Hepatic stellate cell (primary cell): ENCODE results near the gene ATP2B1.
"Not testable (repeated sequence)": the region's sequence is repeated elsewhere in the genome, so short reads cannot be mapped to it uniquely, and the experiment has no call there.

Experiments
- DNase-seq: peaks from one replicate; pipeline ENCODE4 v3.0.0; 2011; ENCODE audit warnings: low spot score

ATP2B1 gene

DNA sequence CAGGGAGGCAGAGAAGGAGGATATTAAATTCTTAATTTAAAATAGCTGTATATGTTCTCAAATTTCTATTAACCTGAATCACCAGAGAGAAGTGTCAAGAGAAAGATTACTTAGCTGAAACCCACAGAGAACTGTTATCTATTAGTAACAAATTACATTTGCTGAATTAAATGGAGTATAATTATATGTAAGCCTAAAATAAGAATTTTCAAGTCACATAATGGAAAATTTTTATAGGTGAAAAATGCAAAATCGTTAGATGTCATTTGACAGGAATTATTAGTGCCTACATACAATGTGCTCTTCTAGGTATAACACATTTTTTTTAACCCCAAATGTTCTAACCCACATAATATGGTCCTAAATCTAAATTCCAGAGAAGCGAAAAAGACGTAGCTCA, 4.1 kb upstream of the ATP2B1 start:
- DNase-seq, result no peak

DNA sequence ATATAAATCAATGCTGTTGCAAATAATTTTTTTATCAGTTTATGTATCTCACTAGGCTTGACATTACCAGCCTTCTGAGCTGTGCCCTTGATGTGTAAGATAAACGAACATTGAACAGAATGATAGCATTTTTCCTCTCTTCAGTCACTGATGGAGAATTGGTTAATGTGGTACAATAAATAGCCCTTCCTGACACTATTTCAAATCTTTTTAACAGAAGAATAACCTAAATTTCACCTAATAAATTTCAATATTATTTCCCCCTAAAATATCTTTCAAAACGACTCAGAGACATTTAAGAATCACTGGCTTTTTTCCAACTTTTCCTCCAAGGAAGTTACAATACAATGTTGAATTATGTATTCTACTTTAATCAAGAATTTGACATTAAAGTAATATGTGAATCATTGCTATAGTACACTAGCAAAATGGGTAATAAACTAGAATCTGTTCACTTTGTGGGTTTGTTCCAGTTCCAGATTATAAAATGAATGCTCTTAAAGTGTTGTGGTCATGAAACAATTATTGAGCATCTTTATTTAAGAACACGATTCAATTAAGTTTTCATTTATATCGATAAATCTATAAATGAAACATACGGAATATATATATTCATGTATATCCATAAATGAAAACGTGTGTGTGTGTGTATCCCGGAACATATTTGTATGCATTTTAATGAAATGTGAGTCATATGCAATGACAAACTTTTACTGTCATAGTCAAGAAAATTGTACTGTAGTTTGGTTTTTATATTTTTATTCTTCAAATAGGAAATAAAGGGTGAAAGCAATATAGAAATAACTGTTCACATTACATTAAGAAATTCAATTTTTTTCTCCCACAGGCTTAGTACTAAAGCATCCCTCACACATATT, 2.5 kb upstream of the ATP2B1 start:
- DNase-seq, result no peak

DNA sequence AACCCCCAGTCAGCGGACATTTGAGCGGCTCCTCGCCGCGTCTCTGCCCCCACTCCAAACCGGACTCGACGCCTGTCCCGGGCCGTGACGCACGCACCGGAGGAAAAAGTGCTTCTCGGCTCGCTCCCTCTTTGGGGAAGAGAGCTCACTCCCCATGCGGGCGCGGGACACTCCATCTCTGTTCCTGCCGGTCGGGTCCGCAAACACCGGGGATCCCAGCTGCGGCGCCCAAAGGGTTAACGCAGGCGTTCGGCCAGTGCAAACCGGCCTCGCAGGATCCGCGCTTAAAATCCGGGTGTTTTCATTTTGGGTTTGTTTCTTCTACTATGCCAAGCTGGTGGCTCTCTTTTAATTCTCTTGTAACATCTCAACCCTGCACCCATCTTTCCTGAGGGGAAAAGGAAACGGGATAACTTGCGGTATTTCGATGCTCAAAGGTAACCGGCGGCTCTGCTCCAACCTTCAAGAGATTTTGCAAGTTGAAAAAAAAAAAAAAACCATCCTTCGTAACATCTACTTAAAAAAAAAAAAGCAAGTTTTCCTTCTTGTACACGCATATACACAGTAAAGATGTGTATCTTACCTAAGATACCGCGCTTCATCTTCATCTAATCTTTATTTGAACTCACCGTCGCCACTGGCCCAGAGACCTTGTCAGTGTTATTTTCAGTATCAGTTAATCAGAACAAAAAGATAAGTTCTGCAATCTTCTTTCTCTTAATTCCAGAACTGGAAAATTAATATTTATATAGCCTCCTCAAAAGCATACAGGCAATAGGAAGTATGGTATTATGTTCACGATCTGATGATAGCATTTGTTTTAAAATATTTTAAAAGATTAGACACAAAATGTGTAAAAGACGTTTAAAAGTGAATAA, 1.6 kb upstream of the ATP2B1 start:
- peak; percentile 49 for DNase-seq

- peak; percentile 97 for DNase-seq
Observed at GRCh38 chr12:89709157-89709994, 738 bp upstream of the ATP2B1 start.

DNA sequence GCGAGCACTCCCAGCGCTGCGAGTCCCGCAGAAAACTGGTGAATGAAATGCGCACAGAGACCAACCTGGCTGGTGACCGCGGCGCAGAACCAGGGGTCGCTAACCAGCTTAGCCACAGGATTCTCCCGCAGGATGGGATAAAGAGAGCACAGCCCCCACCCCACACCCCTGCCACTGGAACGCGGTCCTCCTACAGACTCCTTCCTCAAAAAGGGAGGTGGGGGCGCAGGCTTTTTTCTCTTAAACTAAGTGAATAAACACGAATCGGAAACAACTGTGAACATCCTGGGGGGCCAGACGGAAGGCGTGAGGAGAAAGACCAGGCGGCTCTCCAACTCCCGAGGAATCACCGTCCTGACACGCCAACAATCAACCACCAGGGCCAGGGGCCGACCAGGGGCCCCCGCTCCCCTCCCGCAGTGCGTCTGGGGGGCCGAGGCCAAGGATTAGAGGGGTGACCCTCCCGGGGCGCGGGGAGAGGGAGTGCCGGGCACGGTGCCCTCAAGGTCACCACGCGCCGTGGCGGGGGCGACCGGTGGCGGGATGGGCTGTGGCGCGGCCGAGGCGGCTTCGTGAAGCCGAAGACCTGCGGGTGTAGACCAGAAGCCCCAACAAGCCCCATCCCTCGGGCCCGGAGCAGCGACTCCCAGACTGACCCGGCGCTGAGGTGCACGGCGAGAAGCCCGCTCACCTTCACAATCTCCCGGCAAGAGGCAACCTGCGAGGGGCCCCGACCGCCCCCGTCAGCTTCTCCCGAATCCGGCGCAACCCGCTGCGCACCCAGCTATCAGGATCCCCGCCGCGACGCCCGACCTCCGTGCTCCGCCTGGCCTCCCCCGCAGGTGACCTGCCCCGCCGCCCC, 704 bp downstream of the ATP2B1 start:
- DNase-seq, result peak; percentile 37

DNA sequence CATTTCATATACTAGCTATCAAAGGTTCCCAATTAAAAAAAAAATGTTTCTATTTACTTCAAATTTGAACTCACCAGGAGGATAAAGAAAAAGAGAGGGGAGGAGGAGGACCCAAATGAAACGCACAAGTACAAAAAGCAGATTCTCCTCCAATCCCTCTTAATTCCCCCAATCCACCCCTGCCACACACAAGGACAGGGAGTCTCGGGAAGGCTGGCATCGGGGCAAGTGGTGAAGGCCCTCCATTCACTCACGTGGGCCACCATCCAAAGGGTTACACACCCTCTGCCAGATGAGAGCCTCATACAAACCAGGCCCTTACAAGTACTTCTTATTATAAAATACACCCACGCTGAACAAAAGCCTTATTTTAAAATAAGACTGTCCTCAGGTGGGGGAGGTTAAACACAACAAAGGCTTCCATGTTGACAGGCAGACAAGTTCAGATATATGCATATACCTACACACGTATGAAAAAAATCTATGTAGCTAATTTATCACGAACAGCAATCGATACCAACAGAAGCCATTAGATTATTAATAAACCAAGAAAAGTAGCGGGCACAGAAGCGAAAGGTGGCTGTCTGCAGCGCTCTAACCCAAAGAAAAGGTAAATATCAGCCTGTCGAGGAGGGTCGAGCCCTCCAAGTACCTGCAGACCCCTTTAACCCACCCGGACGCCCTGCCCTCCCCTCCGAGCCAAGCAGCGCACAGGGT, 1.5 kb downstream of the ATP2B1 start:
- peak; percentile 20 for DNase-seq

GRCh38 chr12:89706551-89706950, 2.1 kb downstream of the ATP2B1 start:
- DNase-seq, result no peak

DNA sequence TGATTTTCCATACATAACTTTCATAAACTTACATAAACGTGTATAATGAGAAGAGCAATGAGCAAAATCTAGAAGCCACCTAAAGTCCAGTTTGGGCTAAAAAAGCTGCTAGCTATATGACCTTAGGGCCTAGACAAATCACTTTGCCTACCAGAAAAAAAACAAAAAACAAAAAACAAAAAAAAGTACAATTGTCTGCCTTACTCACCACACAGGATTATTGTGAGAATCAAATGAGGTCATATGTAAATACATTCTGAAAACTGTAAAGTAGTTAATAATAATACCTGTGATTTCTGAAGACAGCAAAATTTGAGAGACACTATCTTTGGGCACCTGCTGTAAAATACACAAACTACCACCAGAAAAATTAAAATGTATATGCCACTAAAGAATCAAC, 4.2 kb downstream of the ATP2B1 start:
- no peak for DNase-seq

DNA sequence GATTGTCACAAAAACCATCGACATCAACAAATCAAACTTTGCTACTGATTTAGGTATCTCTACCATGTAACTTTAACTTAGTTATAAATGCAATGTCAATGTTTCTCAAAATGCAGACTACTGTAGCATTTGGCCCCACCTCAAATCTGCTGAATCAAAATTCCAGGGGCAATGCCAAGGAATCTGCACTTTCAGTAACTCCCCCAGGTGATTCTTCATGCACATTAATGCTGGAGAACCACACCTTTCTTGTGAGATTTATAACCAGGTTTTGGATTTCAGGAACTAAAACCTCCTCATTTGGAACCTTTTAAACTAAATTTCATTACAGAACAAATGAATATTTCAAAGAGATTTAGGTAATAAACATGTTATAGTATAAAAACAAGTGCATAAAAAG, 4.9 kb downstream of the ATP2B1 start:
- no peak for DNase-seq

DNA sequence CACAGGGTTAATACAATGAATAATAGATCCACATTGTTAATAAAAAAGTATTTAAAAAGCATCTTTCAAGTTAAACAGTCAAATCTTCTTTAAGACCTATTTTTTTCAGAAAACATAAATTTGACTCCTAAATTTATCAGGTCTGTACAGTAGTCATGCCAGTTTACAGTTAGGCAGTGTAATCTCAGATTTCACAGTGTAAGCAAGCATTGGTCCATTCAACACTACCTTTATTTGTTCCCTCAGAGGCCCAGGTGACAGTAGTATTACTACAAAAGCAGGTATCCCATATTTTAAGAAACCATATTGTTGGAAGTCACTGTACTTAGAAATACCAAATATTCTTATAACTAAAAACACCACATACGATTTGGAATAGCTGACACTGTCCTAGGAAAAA, 6.1 kb downstream of the ATP2B1 start:
- no peak for DNase-seq

GRCh38 chr12:89701606-89702206, 6.9 kb downstream of the ATP2B1 start:
- DNase-seq, result no peak

DNA sequence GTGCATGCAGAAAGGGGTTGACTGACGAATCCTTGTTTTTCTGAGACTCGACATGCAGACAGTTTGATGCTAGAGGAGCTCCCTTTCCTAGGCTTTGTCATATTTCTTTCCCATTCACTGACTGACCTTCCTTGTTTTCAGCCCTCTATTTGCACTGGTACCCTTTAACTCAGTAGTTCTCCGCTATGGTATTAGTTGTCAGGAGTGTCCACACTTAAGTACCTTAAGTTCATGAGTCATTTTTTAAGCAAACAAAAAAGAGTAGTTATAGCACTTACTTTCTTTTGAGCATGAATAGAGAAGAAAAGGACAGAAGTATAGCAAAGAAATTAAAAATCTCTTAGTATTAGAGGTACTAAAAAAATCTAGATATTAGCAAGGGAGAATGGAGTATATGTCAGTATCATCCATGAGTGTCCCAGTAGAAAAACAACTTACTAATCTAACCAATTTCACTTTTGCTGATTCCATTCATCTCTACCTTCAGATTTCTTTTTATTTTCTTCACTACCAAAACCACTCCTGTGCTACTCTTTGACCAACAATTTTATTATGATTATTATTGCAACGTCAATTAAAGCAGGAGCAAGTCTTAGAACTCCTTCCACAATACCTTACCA, 8.3 kb downstream of the ATP2B1 start:
- DNase-seq, result no peak

- no peak for DNase-seq
Observed at GRCh38 chr12:89698607-89699006, 10.0 kb downstream of the ATP2B1 start.

DNA sequence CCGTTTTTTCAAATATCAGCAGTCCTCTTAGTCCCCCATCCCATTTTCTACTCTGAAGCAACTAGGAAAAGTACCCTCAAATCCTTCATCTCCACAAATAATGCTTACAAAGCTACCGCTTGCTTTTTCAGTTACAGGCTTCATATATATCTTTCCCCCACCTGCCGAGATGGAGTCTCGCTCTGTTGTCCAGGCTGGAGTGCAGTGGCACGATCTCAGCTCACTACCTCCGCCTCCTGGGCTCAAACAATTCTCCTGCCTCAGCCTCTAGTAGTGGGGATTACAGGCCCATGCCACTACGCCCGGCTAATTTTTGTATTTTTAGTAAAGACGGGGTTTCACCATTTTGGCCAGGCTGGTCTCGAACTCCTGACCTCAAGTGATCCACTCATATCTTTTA, 10.9 kb downstream of the ATP2B1 start:
- DNase-seq, result not testable (repeated sequence)

DNA sequence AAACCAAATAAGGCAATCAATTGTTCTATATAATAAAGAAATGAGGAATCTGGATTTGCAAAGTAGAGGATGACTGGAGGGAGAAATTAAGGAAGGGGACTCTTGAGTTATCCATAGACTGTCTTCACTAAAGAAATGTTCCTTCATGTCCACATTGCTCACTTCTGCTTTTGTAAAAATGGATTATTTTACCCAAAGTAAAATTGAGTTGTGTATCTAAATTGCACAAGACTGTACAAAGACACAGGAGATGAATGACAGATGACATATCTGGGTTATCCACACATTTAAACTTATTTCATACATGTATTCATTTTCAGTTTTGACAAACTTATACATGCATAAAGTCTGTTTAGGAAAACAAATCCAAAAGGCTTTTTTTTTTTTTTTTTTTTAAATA, 11.3 kb downstream of the ATP2B1 start:
- DNase-seq, result no peak

- DNase-seq, result no peak
Observed at GRCh38 chr12:89695830-89696229, 12.8 kb downstream of the ATP2B1 start.

- no peak for DNase-seq
Observed at GRCh38 chr12:89695100-89695499, 13.5 kb downstream of the ATP2B1 start.

DNA sequence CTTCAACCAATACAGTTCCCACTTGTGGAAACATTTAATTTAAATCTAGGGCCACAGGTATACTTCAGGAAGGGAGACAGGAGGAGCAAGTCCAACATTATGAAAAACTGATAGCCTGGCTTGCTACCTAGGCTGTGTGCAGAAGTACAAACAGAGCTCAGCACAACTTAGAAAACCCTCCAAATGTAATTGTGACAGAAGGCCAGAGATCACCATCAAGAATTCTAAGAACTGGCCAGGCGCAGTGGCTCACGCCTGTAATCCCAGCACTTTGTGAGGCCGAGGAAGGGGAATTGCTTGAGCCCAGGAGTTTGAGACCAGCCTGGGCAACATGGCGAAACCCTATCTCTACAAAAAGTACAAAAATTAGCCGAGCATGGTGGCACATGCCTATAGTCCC, 14.1 kb downstream of the ATP2B1 start:
- DNase-seq, result no peak

- DNase-seq, result no peak
Observed at GRCh38 chr12:89693639-89694202, 14.9 kb downstream of the ATP2B1 start.
